GM12801 (cell line): Measurements from ENCODE around the gene LFNG.

Experiments used
- CTCF ChIP-seq: IDR thresholded peaks from one replicate; pipeline ENCODE4 v1.5.1; 2011; ENCODE audit warnings: control low read depth; ENCODE audit not compliant: insufficient read length; ENCODE audit errors: extremely low read depth

LFNG gene

GRCh38 chr7:2517026-2517425, 2.5 kb upstream of the LFNG start:
- TF ChIP-seq CTCF = no peak

- TF ChIP-seq CTCF = no peak
Measured at GRCh38 chr7:2517678-2518507, 1.7 kb upstream of the LFNG start.

GRCh38 chr7:2518737-2519118, 846 bp upstream of the LFNG start:
- no peak for TF ChIP-seq CTCF

- no peak for TF ChIP-seq CTCF
Measured at GRCh38 chr7:2520131-2520760, 672 bp downstream of the LFNG start.

- TF ChIP-seq CTCF = no peak
Measured at GRCh38 chr7:2520761-2521290, 1.3 kb downstream of the LFNG start.

GRCh38 chr7:2521341-2521745, 1.8 kb downstream of the LFNG start:
- no peak for TF ChIP-seq CTCF

- no peak for TF ChIP-seq CTCF
Measured at GRCh38 chr7:2521952-2522591, 2.5 kb downstream of the LFNG start.
